ENCODE data around the gene TRABD2B.

TRABD2B gene

GRCh38 chr1:47808612-47809011 is 188.6 kb downstream of the TRABD2B start:
- no peaks in the 10 kb centered on the region for H3K9me3 ChIP-seq (ENCODE audit: control insufficient read depth in 1 of 2, low read length in 2 of 2)
- no peak overlapping the region for H3K4me3 ChIP-seq (ENCODE audit: low read depth in 1 of 2, low read length in 2 of 2)
- no peak overlapping the region for H3K9ac ChIP-seq (ENCODE audit: low read depth in 1 of 2, low read length in 2 of 2)
- H3K4me1 ChIP-seq (ENCODE audit: control insufficient read depth in 1 of 2, insufficient read depth in 2 of 2, low read length in 2 of 2): peaks cover 0 to 11% of the 10 kb centered on the region in 2 donors
- H3K27me3 ChIP-seq (ENCODE audit: control insufficient read depth in 1 of 2, insufficient read depth in 2 of 2, low read length in 2 of 2): no peaks in the 10 kb centered on the region
- no peaks in the 10 kb centered on the region for H3K36me3 ChIP-seq (ENCODE audit: control insufficient read depth in 1 of 2, insufficient read depth in 2 of 2, low read length in 2 of 2)
- no peak overlapping the region for H3K27ac ChIP-seq (ENCODE audit: low read depth, low read length)

- Histone ChIP-seq H3K9ac (ENCODE audit: low read depth in 1 of 2, low read length in 2 of 2) (no peak overlapping the region), H3K27ac (ENCODE audit: low read depth, low read length) (no peak overlapping the region), H3K27me3 (ENCODE audit: control insufficient read depth in 1 of 2, insufficient read depth in 2 of 2, low read length in 2 of 2) (no peaks in the 10 kb centered on the region), H3K36me3 (ENCODE audit: control insufficient read depth in 1 of 2, insufficient read depth in 2 of 2, low read length in 2 of 2) (no peaks in the 10 kb centered on the region), H3K4me1 (ENCODE audit: control insufficient read depth in 1 of 2, insufficient read depth in 2 of 2, low read length in 2 of 2) (peaks cover 0 to 11% of the 10 kb centered on the region in 2 donors), H3K4me3 (ENCODE audit: low read depth in 1 of 2, low read length in 2 of 2) (no peak overlapping the region), H3K9me3 (ENCODE audit: control insufficient read depth in 1 of 2, low read length in 2 of 2) (no peaks in the 10 kb centered on the region)
Measured at GRCh38 chr1:47805921-47806361, 191.2 kb downstream of the TRABD2B start.

GRCh38 chr1:47805018-47805417 is 192.2 kb downstream of the TRABD2B start:
- no peaks in the 10 kb centered on the region for H3K27me3 ChIP-seq (ENCODE audit: control insufficient read depth in 1 of 2, insufficient read depth in 2 of 2, low read length in 2 of 2)
- H3K4me1 ChIP-seq (ENCODE audit: control insufficient read depth in 1 of 2, insufficient read depth in 2 of 2, low read length in 2 of 2): peaks cover 0 to 11% of the 10 kb centered on the region in 2 donors
- H3K4me3 ChIP-seq (ENCODE audit: low read depth in 1 of 2, low read length in 2 of 2): no peak overlapping the region
- no peaks in the 10 kb centered on the region for H3K9me3 ChIP-seq (ENCODE audit: control insufficient read depth in 1 of 2, low read length in 2 of 2)
- H3K36me3 ChIP-seq (ENCODE audit: control insufficient read depth in 1 of 2, insufficient read depth in 2 of 2, low read length in 2 of 2): no peaks in the 10 kb centered on the region
- H3K27ac ChIP-seq (ENCODE audit: low read depth, low read length): no peak overlapping the region
- H3K9ac ChIP-seq (ENCODE audit: low read depth in 1 of 2, low read length in 2 of 2): no peak overlapping the region

- H3K27ac ChIP-seq (ENCODE audit: low read depth, low read length): no peak overlapping the region
- no peaks in the 10 kb centered on the region for H3K27me3 ChIP-seq (ENCODE audit: control insufficient read depth in 1 of 2, insufficient read depth in 2 of 2, low read length in 2 of 2)
- H3K36me3 ChIP-seq (ENCODE audit: control insufficient read depth in 1 of 2, insufficient read depth in 2 of 2, low read length in 2 of 2): no peaks in the 10 kb centered on the region
- H3K9me3 ChIP-seq (ENCODE audit: control insufficient read depth in 1 of 2, low read length in 2 of 2): no peaks in the 10 kb centered on the region
- H3K4me3 ChIP-seq (ENCODE audit: low read depth in 1 of 2, low read length in 2 of 2): no peak overlapping the region
- H3K9ac ChIP-seq (ENCODE audit: low read depth in 1 of 2, low read length in 2 of 2): no peak overlapping the region
- peaks cover 0 to 6% of the 10 kb centered on the region in 2 donors for H3K4me1 ChIP-seq (ENCODE audit: control insufficient read depth in 1 of 2, insufficient read depth in 2 of 2, low read length in 2 of 2)
Measured at GRCh38 chr1:47803815-47804501, 193.2 kb downstream of the TRABD2B start.

GRCh38 chr1:47797575-47797974 is 199.6 kb downstream of the TRABD2B start:
- H3K27ac ChIP-seq (ENCODE audit: low read depth, low read length): no peak overlapping the region
- H3K27me3 ChIP-seq (ENCODE audit: control insufficient read depth in 1 of 2, insufficient read depth in 2 of 2, low read length in 2 of 2): no peaks in the 10 kb centered on the region
- H3K9ac ChIP-seq (ENCODE audit: low read depth in 1 of 2, low read length in 2 of 2): no peak overlapping the region

GRCh38 chr1:47796626-47797025 is 200.6 kb downstream of the TRABD2B start:
- H3K9me3 ChIP-seq (ENCODE audit: control insufficient read depth in 1 of 2, low read length in 2 of 2): no peaks in the 10 kb centered on the region
- H3K4me1 ChIP-seq (ENCODE audit: control insufficient read depth in 1 of 2, insufficient read depth in 2 of 2, low read length in 2 of 2): no peaks in the 10 kb centered on the region
- H3K36me3 ChIP-seq (ENCODE audit: control insufficient read depth in 1 of 2, insufficient read depth in 2 of 2, low read length in 2 of 2): no peaks in the 10 kb centered on the region

More at GRCh38 chr1:47797575-47797974, 199.6 kb downstream of the TRABD2B start:
- no peaks in the 10 kb centered on the region for H3K9me3 ChIP-seq (ENCODE audit: control insufficient read depth in 1 of 2, low read length in 2 of 2)
- H3K4me1 ChIP-seq (ENCODE audit: control insufficient read depth in 1 of 2, insufficient read depth in 2 of 2, low read length in 2 of 2): no peaks in the 10 kb centered on the region
- no peak overlapping the region for H3K4me3 ChIP-seq (ENCODE audit: low read depth in 1 of 2, low read length in 2 of 2)
- H3K36me3 ChIP-seq (ENCODE audit: control insufficient read depth in 1 of 2, insufficient read depth in 2 of 2, low read length in 2 of 2): no peaks in the 10 kb centered on the region

GRCh38 chr1:47795102-47795501 is 202.1 kb downstream of the TRABD2B start:
- Histone ChIP-seq H3K4me1 (ENCODE audit: control insufficient read depth in 1 of 2, insufficient read depth in 2 of 2, low read length in 2 of 2) (no peaks in the 10 kb centered on the region), H3K9ac (ENCODE audit: low read depth in 1 of 2, low read length in 2 of 2) (no peak overlapping the region)

More at GRCh38 chr1:47796626-47797025, 200.6 kb downstream of the TRABD2B start:
- no peak overlapping the region for H3K9ac ChIP-seq (ENCODE audit: low read depth in 1 of 2, low read length in 2 of 2)
- H3K27ac ChIP-seq (ENCODE audit: low read depth, low read length): no peak overlapping the region
- no peak overlapping the region for H3K4me3 ChIP-seq (ENCODE audit: low read depth in 1 of 2, low read length in 2 of 2)
- no peaks in the 10 kb centered on the region for H3K27me3 ChIP-seq (ENCODE audit: control insufficient read depth in 1 of 2, insufficient read depth in 2 of 2, low read length in 2 of 2)

GRCh38 chr1:47794530-47794929 is 202.7 kb downstream of the TRABD2B start:
- Histone ChIP-seq H3K27ac (ENCODE audit: low read depth, low read length) (no peak overlapping the region), H3K36me3 (ENCODE audit: control insufficient read depth in 1 of 2, insufficient read depth in 2 of 2, low read length in 2 of 2) (no peaks in the 10 kb centered on the region), H3K9me3 (ENCODE audit: control insufficient read depth in 1 of 2, low read length in 2 of 2) (no peaks in the 10 kb centered on the region), H3K4me1 (ENCODE audit: control insufficient read depth in 1 of 2, insufficient read depth in 2 of 2, low read length in 2 of 2) (no peaks in the 10 kb centered on the region), H3K9ac (ENCODE audit: low read depth in 1 of 2, low read length in 2 of 2) (no peak overlapping the region), H3K27me3 (ENCODE audit: control insufficient read depth in 1 of 2, insufficient read depth in 2 of 2, low read length in 2 of 2) (no peaks in the 10 kb centered on the region), H3K4me3 (ENCODE audit: low read depth in 1 of 2, low read length in 2 of 2) (no peak overlapping the region)

More at GRCh38 chr1:47795102-47795501, 202.1 kb downstream of the TRABD2B start:
- no peaks in the 10 kb centered on the region for H3K36me3 ChIP-seq (ENCODE audit: control insufficient read depth in 1 of 2, insufficient read depth in 2 of 2, low read length in 2 of 2)
- H3K4me3 ChIP-seq (ENCODE audit: low read depth in 1 of 2, low read length in 2 of 2): no peak overlapping the region
- H3K9me3 ChIP-seq (ENCODE audit: control insufficient read depth in 1 of 2, low read length in 2 of 2): no peaks in the 10 kb centered on the region
- H3K27me3 ChIP-seq (ENCODE audit: control insufficient read depth in 1 of 2, insufficient read depth in 2 of 2, low read length in 2 of 2): no peaks in the 10 kb centered on the region
- no peak overlapping the region for H3K27ac ChIP-seq (ENCODE audit: low read depth, low read length)

GRCh38 chr1:47794081-47794480 is 203.1 kb downstream of the TRABD2B start:
- Histone ChIP-seq H3K4me3 (ENCODE audit: low read depth in 1 of 2, low read length in 2 of 2) (no peak overlapping the region), H3K9ac (ENCODE audit: low read depth in 1 of 2, low read length in 2 of 2) (no peak overlapping the region), H3K27me3 (ENCODE audit: control insufficient read depth in 1 of 2, insufficient read depth in 2 of 2, low read length in 2 of 2) (no peaks in the 10 kb centered on the region), H3K9me3 (ENCODE audit: control insufficient read depth in 1 of 2, low read length in 2 of 2) (no peaks in the 10 kb centered on the region), H3K4me1 (ENCODE audit: control insufficient read depth in 1 of 2, insufficient read depth in 2 of 2, low read length in 2 of 2) (no peaks in the 10 kb centered on the region), H3K36me3 (ENCODE audit: control insufficient read depth in 1 of 2, insufficient read depth in 2 of 2, low read length in 2 of 2) (no peaks in the 10 kb centered on the region), H3K27ac (ENCODE audit: low read depth, low read length) (no peak overlapping the region)

GRCh38 chr1:47793563-47793962 is 203.6 kb downstream of the TRABD2B start:
- Histone ChIP-seq H3K36me3 (ENCODE audit: control insufficient read depth in 1 of 2, insufficient read depth in 2 of 2, low read length in 2 of 2) (no peaks in the 10 kb centered on the region), H3K4me3 (ENCODE audit: low read depth in 1 of 2, low read length in 2 of 2) (no peak overlapping the region), H3K4me1 (ENCODE audit: control insufficient read depth in 1 of 2, insufficient read depth in 2 of 2, low read length in 2 of 2) (no peaks in the 10 kb centered on the region), H3K9ac (ENCODE audit: low read depth in 1 of 2, low read length in 2 of 2) (no peak overlapping the region), H3K27me3 (ENCODE audit: control insufficient read depth in 1 of 2, insufficient read depth in 2 of 2, low read length in 2 of 2) (no peaks in the 10 kb centered on the region), H3K9me3 (ENCODE audit: control insufficient read depth in 1 of 2, low read length in 2 of 2) (no peaks in the 10 kb centered on the region), H3K27ac (ENCODE audit: low read depth, low read length) (no peak overlapping the region)

Data from duodenal mucosa (tissue), 2 donors.